ENCODE measurements around the gene UBXN7. TPM values are rescaled to one million over a fixed set of nuclear protein-coding genes. Genes with fewer than 3 reads are reported as not detected.
"Not testable (repeated sequence)": the region's sequence is repeated elsewhere in the genome, so short reads cannot be mapped to it uniquely, and the experiment has no call there.

UBXN7 gene
- total and polyA plus RNA-seq, 3 donors from 2014 or later: 40.2 to 49.1 (median 40.4) TPM

DNA sequence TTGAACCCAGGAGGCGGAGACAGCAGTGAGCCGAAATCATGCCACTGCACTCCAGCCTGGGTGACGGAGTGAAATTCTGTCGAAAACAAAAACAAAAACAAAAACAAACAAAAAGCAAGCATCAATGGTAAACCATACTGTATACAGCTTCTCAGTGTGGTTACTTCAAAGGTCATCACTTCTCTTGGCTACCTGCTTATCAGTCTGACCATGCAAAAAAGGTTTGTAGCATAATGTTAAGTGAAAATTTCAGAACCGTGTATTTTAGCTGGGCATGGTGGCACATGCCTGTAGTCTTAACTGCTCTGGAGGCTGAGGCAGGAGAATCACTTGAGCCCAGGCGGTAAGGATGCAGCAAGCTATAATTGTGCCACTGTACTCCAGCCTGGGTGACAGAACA lies 4.2 kb downstream of the UBXN7 start:
- DNase-seq: no peak
- 65 to 72% methylated on average over 6 of the region's 6 CpGs for WGBS, 2 donors
- TF ChIP-seq POLR2A (IDR thresholded peaks at IDR 0.05): no peak
- no peak for TF ChIP-seq CTCF (IDR thresholded peaks at IDR 0.05)
- H3K36me3 ChIP-seq (ENCODE audit: low read depth, missing control alignments): no peaks in the 10 kb centered on the region
- H3K4me3 ChIP-seq: no peak overlapping the region
- H3K27me3 ChIP-seq: no peaks in the 10 kb centered on the region
- H3K4me1 ChIP-seq: peaks cover 21% of the 10 kb centered on the region
- H3K27ac ChIP-seq: no peak overlapping the region
- intact Hi-C loops (cut with DNase I; ENCODE audit: low total_unique reads): no loop called here
- H3K9me3 ChIP-seq: no peaks in the 10 kb centered on the region

- H3K4me1 ChIP-seq; intact Hi-C loops (cut with DNase I; ENCODE audit: low total_unique reads); H3K9me3 ChIP-seq; H3K27ac ChIP-seq; H3K36me3 ChIP-seq (ENCODE audit: low read depth, missing control alignments); DNase-seq; H3K27me3 ChIP-seq; H3K4me3 ChIP-seq: not testable (repeated sequence)
- WGBS, 2 donors: 81 to 96% methylated on average over 6 of the region's 6 CpGs
Measured at GRCh38 chr3:196424421-196424820, 7.8 kb downstream of the UBXN7 start.

- peak; percentile 27 for DNase-seq
- H3K36me3 ChIP-seq (ENCODE audit: low read depth, missing control alignments): no peaks in the 10 kb centered on the region
- TF ChIP-seq CTCF (IDR thresholded peaks at IDR 0.05) (no peak), POLR2A (IDR thresholded peaks at IDR 0.05) (no peak)
- peaks cover 7% of the 10 kb centered on the region for H3K4me1 ChIP-seq
- H3K27me3 ChIP-seq: no peaks in the 10 kb centered on the region
- no peak overlapping the region for H3K4me3 ChIP-seq
- no peaks in the 10 kb centered on the region for H3K9me3 ChIP-seq
- intact Hi-C loops (cut with DNase I; ENCODE audit: low total_unique reads): no loop called here
- 62 to 65% methylated on average over 5 to 10 of the region's 10 CpGs for WGBS, 2 donors
- no peak overlapping the region for H3K27ac ChIP-seq
Measured at GRCh38 chr3:196423044-196423781, 9.0 kb downstream of the UBXN7 start.

GRCh38 chr3:196421668-196422067 lies 10.6 kb downstream of the UBXN7 start:
- intact Hi-C loops (cut with DNase I; ENCODE audit: low total_unique reads); H3K27ac ChIP-seq; H3K27me3 ChIP-seq; DNase-seq; H3K36me3 ChIP-seq (ENCODE audit: low read depth, missing control alignments); H3K4me1 ChIP-seq; H3K9me3 ChIP-seq; H3K4me3 ChIP-seq: not testable (repeated sequence)
- WGBS, 2 donors: 91 to 96% methylated on average over 5 of the region's 5 CpGs

DNA sequence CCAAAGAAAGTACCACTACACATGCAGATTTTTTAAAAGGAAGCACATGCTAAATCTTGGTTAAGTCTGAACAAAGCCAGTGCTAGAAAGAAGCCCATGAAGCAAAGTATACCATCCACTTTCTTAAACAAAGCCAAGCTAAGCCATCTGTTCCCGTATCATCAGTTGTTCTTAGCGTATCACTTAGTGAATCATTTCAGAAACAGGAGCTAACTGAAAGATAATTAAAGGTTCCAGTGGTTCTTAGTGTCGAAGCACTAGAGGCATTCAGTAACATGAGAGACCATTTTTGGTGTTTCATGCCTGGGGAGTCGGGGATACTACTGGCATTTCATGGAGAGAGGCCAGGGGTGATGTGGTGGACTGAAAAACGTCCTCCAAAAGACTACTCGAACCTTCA lies 12.8 kb downstream of the UBXN7 start:
- H3K36me3 ChIP-seq (ENCODE audit: low read depth, missing control alignments): no peaks in the 10 kb centered on the region
- H3K4me3 ChIP-seq: no peak overlapping the region
- no peaks in the 10 kb centered on the region for H3K27me3 ChIP-seq
- no peak for TF ChIP-seq POLR2A (IDR thresholded peaks at IDR 0.05)
- no peak for TF ChIP-seq CTCF (IDR thresholded peaks at IDR 0.05)
- H3K27ac ChIP-seq: no peak overlapping the region
- DNase-seq: no peak
- H3K4me1 ChIP-seq: peaks cover 7% of the 10 kb centered on the region
- 87 to 90% methylated on average over 6 of the region's 6 CpGs for WGBS, 2 donors
- no peaks in the 10 kb centered on the region for H3K9me3 ChIP-seq
- intact Hi-C loops (cut with DNase I; ENCODE audit: low total_unique reads): no loop called here

DNA sequence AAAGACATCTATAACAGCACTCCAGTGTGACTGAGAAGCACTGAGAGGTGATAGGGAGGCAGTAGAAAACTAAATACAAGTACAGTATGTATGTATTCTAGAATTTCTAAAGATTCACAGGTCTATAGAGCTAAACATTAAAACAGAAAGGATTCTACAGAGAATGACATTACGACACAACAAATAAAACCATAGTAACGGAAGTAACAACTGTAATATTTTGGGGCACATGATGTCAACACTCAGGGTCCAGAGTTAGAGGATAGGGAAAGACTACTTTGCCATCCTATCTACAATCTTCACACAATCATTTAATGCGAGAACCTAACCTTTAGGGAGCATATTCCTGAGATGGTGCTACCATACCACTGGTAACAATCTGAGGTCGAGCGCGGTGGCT lies 13.6 kb downstream of the UBXN7 start:
- WGBS, 2 donors: 91 to 94% methylated on average over 4 to 6 of the region's 6 CpGs
- no peak for DNase-seq
- Histone ChIP-seq H3K36me3 (ENCODE audit: low read depth, missing control alignments) (no peaks in the 10 kb centered on the region), H3K4me3 (no peak overlapping the region), H3K27ac (no peak overlapping the region), H3K27me3 (no peaks in the 10 kb centered on the region), H3K4me1 (peaks cover 7% of the 10 kb centered on the region), H3K9me3 (no peaks in the 10 kb centered on the region)
- no peak for TF ChIP-seq CTCF (IDR thresholded peaks at IDR 0.05)
- TF ChIP-seq POLR2A (IDR thresholded peaks at IDR 0.05): no peak
- intact Hi-C loops (cut with DNase I; ENCODE audit: low total_unique reads): no loop called here
